ENCODE measurements around the gene TAS2R40.

Gene TAS2R40

DNA sequence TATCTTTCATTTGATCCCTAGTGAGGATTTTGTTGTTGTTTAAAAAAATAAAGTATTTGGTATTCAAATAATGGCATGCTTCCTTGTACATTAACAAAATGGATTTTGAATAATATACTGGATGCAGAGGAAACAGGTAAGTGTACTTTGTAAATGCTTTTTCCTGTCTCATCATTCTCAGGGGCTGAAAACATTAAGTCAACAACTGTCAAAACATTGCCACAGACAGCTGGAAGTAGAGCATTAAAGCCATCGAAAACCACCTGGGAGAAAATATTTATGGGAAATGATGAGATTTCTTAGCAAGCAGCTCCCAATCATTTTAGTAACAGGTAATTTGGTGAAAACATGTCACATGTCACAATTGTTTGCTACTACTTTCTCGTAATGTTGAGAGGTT, 28.0 kb upstream of the TAS2R40 start:
- no peaks in the 10 kb centered on the region for H3K4me1 ChIP-seq (ENCODE audit: low read depth, poor library complexity, severe bottlenecking)
- H3K36me3 ChIP-seq (ENCODE audit: insufficient read depth), result no peaks in the 10 kb centered on the region
- no peak overlapping the region for H3K4me2 ChIP-seq
- H4K20me1 ChIP-seq (ENCODE audit: insufficient read depth), result no peaks in the 10 kb centered on the region
- H3K27ac ChIP-seq, result no peak overlapping the region
- no peaks in the 10 kb centered on the region for H3K27me3 ChIP-seq (ENCODE audit: insufficient read depth, low read depth)
- no peak for TF ChIP-seq CTCF (conservative IDR thresholded peaks at IDR 0.05; ENCODE audit: low read depth, low read length)
- no peak overlapping the region for H3K9ac ChIP-seq
- H3K4me3 ChIP-seq (IDR thresholded peaks at IDR 0.05; ENCODE audit: insufficient read depth, low read depth, low read length), result no peak overlapping the region
- H2AFZ ChIP-seq (ENCODE audit: low read depth), result no peak overlapping the region
- H3K79me2 ChIP-seq (ENCODE audit: insufficient read depth, low read depth), result no peaks in the 10 kb centered on the region

- Histone ChIP-seq H3K27me3 (ENCODE audit: insufficient read depth, low read depth) (no peaks in the 10 kb centered on the region), H3K9ac (no peak overlapping the region), H3K36me3 (ENCODE audit: insufficient read depth) (no peaks in the 10 kb centered on the region), H3K79me2 (ENCODE audit: insufficient read depth, low read depth) (no peaks in the 10 kb centered on the region), H3K4me3 (IDR thresholded peaks at IDR 0.05; ENCODE audit: insufficient read depth, low read depth, low read length) (no peak overlapping the region), H3K4me2 (no peak overlapping the region), H2AFZ (ENCODE audit: low read depth) (no peak overlapping the region), H3K4me1 (ENCODE audit: low read depth, poor library complexity, severe bottlenecking) (no peaks in the 10 kb centered on the region), H4K20me1 (ENCODE audit: insufficient read depth) (no peaks in the 10 kb centered on the region), H3K27ac (no peak overlapping the region)
- no peak for TF ChIP-seq CTCF (conservative IDR thresholded peaks at IDR 0.05; ENCODE audit: low read depth, low read length)
These were observed 22.8 kb upstream of the TAS2R40 start for GRCh38 chr7:143199040-143199439.

DNA sequence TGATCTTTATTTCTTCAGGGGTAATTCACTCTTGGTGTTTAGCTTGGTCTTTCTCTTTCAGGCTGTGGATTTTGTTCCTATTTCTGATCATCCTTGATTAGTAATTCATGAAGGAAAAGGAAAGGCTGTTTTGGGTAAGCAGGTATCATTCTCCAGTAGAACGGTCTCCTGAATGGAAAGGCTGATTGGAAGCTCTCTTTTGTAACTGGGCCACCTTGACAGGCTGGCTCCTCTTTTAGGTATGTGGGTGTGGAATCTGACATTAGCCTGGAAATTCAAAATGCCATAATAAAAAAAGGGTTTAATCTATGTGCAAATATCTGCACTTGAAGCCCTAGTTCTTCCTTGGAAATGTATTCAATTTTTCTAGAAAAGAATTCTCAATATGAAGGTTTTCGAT, 19.7 kb upstream of the TAS2R40 start:
- Histone ChIP-seq H3K27me3 (ENCODE audit: insufficient read depth, low read depth) (no peaks in the 10 kb centered on the region), H3K4me3 (IDR thresholded peaks at IDR 0.05; ENCODE audit: insufficient read depth, low read depth, low read length) (no peak overlapping the region), H2AFZ (ENCODE audit: low read depth) (no peak overlapping the region), H3K4me2 (no peak overlapping the region), H3K27ac (no peak overlapping the region), H3K79me2 (ENCODE audit: insufficient read depth, low read depth) (no peaks in the 10 kb centered on the region), H4K20me1 (ENCODE audit: insufficient read depth) (no peaks in the 10 kb centered on the region), H3K9ac (no peak overlapping the region), H3K4me1 (ENCODE audit: low read depth, poor library complexity, severe bottlenecking) (no peaks in the 10 kb centered on the region), H3K36me3 (ENCODE audit: insufficient read depth) (no peaks in the 10 kb centered on the region)
- no peak for TF ChIP-seq CTCF (conservative IDR thresholded peaks at IDR 0.05; ENCODE audit: low read depth, low read length)

GRCh38 chr7:143203386-143203785, 18.5 kb upstream of the TAS2R40 start:
- H3K9ac ChIP-seq, result no peak overlapping the region
- no peaks in the 10 kb centered on the region for H3K36me3 ChIP-seq (ENCODE audit: insufficient read depth)
- H3K4me2 ChIP-seq, result no peak overlapping the region
- no peaks in the 10 kb centered on the region for H4K20me1 ChIP-seq (ENCODE audit: insufficient read depth)
- H3K27me3 ChIP-seq (ENCODE audit: insufficient read depth, low read depth), result no peaks in the 10 kb centered on the region
- no peaks in the 10 kb centered on the region for H3K4me1 ChIP-seq (ENCODE audit: low read depth, poor library complexity, severe bottlenecking)
- no peak for TF ChIP-seq CTCF (conservative IDR thresholded peaks at IDR 0.05; ENCODE audit: low read depth, low read length)
- H2AFZ ChIP-seq (ENCODE audit: low read depth), result no peak overlapping the region
- no peak overlapping the region for H3K27ac ChIP-seq
- H3K4me3 ChIP-seq (IDR thresholded peaks at IDR 0.05; ENCODE audit: insufficient read depth, low read depth, low read length), result no peak overlapping the region
- no peaks in the 10 kb centered on the region for H3K79me2 ChIP-seq (ENCODE audit: insufficient read depth, low read depth)
